Right lobe of liver (tissue), 4 donors: Measurements from ENCODE around the gene GRIN3A.

ENCODE experiments used
- POLR2A ChIP-seq: fragments of 450-650 bp; IDR thresholded peaks from one replicate; pipeline ENCODE4 v1.6.1; 2017; ENCODE audit warnings: antibody characterized with exemption, mild to moderate bottlenecking
- TF ChIP-seq, protein P1 (sequence below), 4 donors: fragments of 200-600 bp in 3 of 4; fragments of 450-650 bp in 1 of 4; IDR thresholded peaks; one replicate each; pipeline versions ENCODE4 v1.5.1 to v1.8.0; 2016 to 2022; ENCODE audit warnings: antibody characterized with exemption in 4 of 4, mild to moderate bottlenecking in 2 of 4
- donor health status: DM: no; HTN: no; CAD: no.
- donor health status: DM: no; HTN: no; CAD: no.
- donor health status: DM: no; HTN: yes; CAD: no.

DNA sequence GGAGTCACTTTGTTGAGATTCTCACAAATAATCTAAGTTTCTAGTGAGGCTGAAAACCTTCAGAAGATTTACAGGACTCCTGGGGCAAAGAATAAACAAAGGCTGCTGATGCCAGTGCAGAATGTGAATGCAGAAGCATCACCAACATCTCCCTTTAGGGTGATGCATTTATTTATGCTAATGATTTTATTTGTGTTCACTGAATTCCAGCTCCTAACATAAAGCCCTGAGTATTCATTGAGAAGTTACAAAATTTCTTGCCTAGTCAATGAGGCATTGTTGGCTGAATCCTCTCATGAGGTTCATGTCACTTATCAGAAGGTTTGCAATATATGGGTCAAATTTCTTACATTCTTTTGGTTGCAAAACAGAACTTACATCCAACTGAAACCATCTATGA, 70.0 kb downstream of the GRIN3A start:
- TF ChIP-seq, protein P1, sequence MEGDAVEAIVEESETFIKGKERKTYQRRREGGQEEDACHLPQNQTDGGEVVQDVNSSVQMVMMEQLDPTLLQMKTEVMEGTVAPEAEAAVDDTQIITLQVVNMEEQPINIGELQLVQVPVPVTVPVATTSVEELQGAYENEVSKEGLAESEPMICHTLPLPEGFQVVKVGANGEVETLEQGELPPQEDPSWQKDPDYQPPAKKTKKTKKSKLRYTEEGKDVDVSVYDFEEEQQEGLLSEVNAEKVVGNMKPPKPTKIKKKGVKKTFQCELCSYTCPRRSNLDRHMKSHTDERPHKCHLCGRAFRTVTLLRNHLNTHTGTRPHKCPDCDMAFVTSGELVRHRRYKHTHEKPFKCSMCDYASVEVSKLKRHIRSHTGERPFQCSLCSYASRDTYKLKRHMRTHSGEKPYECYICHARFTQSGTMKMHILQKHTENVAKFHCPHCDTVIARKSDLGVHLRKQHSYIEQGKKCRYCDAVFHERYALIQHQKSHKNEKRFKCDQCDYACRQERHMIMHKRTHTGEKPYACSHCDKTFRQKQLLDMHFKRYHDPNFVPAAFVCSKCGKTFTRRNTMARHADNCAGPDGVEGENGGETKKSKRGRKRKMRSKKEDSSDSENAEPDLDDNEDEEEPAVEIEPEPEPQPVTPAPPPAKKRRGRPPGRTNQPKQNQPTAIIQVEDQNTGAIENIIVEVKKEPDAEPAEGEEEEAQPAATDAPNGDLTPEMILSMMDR (IDR thresholded peaks at IDR 0.05), result no peak
- TF ChIP-seq POLR2A, result no peak
